IMR-90 (cell line): ENCODE measurements around the gene SYNPO. TPM values are rescaled to one million over a fixed set of nuclear protein-coding genes. Genes with fewer than 3 reads are reported as not detected.

Experiments
- ATAC-seq: fragments of 200-7000 bp; cut with Tn5 transposase; 2 replicates; pipeline ENCODE4 v1.9.1; 2020; ENCODE audit warnings: low read depth, mild to moderate bottlenecking, moderate library complexity
- BruUV-seq: library from RNA; stranded (reverse); fragments of 400-500 nt; replicated peaks from 2 replicates; lab custom pipeline; 2021; lab: Mats Ljungman, UMichigan
- CTCF ChIA-PET: fragments of 300-600 bp; formaldehyde crosslinking; extraction: SDS; loops from one replicate; lab custom pipeline; 2021; ENCODE audit warnings: antibody characterized with exemption; lab: Yijun Ruan, JAX
- POLR2A ChIA-PET: fragments of 300-600 bp; sonication (Branson Sonifier 250); formaldehyde crosslinking; loops from one replicate; lab custom pipeline; 2022; ENCODE audit warnings: antibody characterized with exemption; ENCODE audit not compliant: unreplicated experiment; lab: Charles Lee
- DNase-seq: peaks from one replicate; pipeline ENCODE4 v3.0.0; 2013
- H2AFZ ChIP-seq: replicated peaks from 2 replicates; pipeline ENCODE3; 2013; ENCODE audit warnings: low read length, mild to moderate bottlenecking; ENCODE audit not compliant: poor library complexity
- H2AK5ac ChIP-seq: 2 replicates; pipeline ENCODE4 v1.6.1; 2013; ENCODE audit warnings: low read depth, low read length, inconsistent platforms
- H2AK9ac ChIP-seq: replicated peaks from 2 replicates; pipeline ENCODE3; 2013; ENCODE audit warnings: mild to moderate bottlenecking, low read depth, low read length, moderate library complexity; ENCODE audit not compliant: poor library complexity
- H2BK120ac ChIP-seq: 2 replicates; pipeline ENCODE4 v1.6.1; 2013; ENCODE audit warnings: low read depth, low read length, inconsistent platforms
- H2BK15ac ChIP-seq: 3 replicates; pipeline ENCODE4 v1.6.1; 2013; ENCODE audit warnings: low read depth, low read length, inconsistent platforms
- H2BK20ac ChIP-seq: 2 replicates; pipeline ENCODE4 v1.6.1; 2013; ENCODE audit warnings: low read depth, mild to moderate bottlenecking, inconsistent platforms, low read length, moderate library complexity
- H2BK5ac ChIP-seq: 2 replicates; pipeline ENCODE4 v1.6.1; 2013; ENCODE audit warnings: mild to moderate bottlenecking, low read depth, low read length, inconsistent platforms; ENCODE audit not compliant: poor library complexity, severe bottlenecking
- H3K14ac ChIP-seq: replicated peaks from 2 replicates; pipeline ENCODE4 v1.6.1; 2013; ENCODE audit warnings: low read depth, low read length, inconsistent platforms
- H3K18ac ChIP-seq: 2 replicates; pipeline ENCODE4 v1.6.1; 2013; ENCODE audit warnings: low read depth, low read length, control low read depth
- H3K23ac ChIP-seq: 2 replicates; pipeline ENCODE4 v1.6.1; 2013; ENCODE audit warnings: low read depth, low read length, inconsistent platforms
- H3K27ac ChIP-seq: 2 replicates; pipeline ENCODE4 v1.5.1; 2013; ENCODE audit warnings: mild to moderate bottlenecking, control low read depth, low read length; ENCODE audit not compliant: insufficient read depth
- H3K27me3 ChIP-seq: 2 replicates; pipeline ENCODE4 v1.6.1; 2013; ENCODE audit warnings: low read length; ENCODE audit not compliant: control insufficient read depth, insufficient read depth
- H3K36me3 ChIP-seq: 2 replicates; pipeline ENCODE4 v1.6.1; 2013; ENCODE audit warnings: low read length, mixed read lengths; ENCODE audit not compliant: control insufficient read depth, insufficient read depth
- H3K4ac ChIP-seq: 2 replicates; pipeline ENCODE4 v1.6.1; 2013; ENCODE audit warnings: low read depth, low read length, inconsistent platforms
- H3K4me1 ChIP-seq: 2 replicates; pipeline ENCODE4 v1.6.1; 2013; ENCODE audit warnings: low read length, mixed read lengths; ENCODE audit not compliant: control insufficient read depth, insufficient read depth
- H3K4me2 ChIP-seq: 2 replicates; pipeline ENCODE4 v1.6.1; 2013; ENCODE audit warnings: low read depth, mild to moderate bottlenecking, control low read depth, low read length, moderate library complexity
- H3K4me3 ChIP-seq: 2 replicates; pipeline ENCODE4 v1.5.1; 2013; ENCODE audit warnings: low read depth, mild to moderate bottlenecking, control low read depth, low read length, moderate library complexity; ENCODE audit not compliant: insufficient read depth
- H3K56ac ChIP-seq: 2 replicates; pipeline ENCODE4 v1.6.1; 2013; ENCODE audit warnings: low read length, inconsistent platforms; ENCODE audit not compliant: insufficient read depth; ENCODE audit errors: extremely low read depth
- H3K79me1 ChIP-seq, 2 experiments: 2 replicates each; pipeline ENCODE4 v1.6.1; 2013; ENCODE audit warnings: low read length in 2 of 2, inconsistent platforms in 1 of 2, low read depth in 1 of 2
- H3K9ac ChIP-seq: 2 replicates; pipeline ENCODE4 v1.6.1; 2013; ENCODE audit warnings: low read depth, low read length, control low read depth
- H3K9me1 ChIP-seq: 2 replicates; pipeline ENCODE4 v1.6.1; 2013; ENCODE audit warnings: low read length, inconsistent platforms; ENCODE audit not compliant: insufficient read depth
- H3K9me3 ChIP-seq: 2 replicates; pipeline ENCODE4 v1.6.1; 2013; ENCODE audit warnings: low read length; ENCODE audit not compliant: control insufficient read depth, insufficient read depth
- H4K20me1 ChIP-seq: 2 replicates; pipeline ENCODE4 v1.6.1; 2013; ENCODE audit warnings: low read length, inconsistent platforms; ENCODE audit not compliant: insufficient read depth
- H4K5ac ChIP-seq: 2 replicates; pipeline ENCODE4 v1.6.1; 2013; ENCODE audit warnings: mild to moderate bottlenecking, low read depth, low read length, control low read depth
- H4K8ac ChIP-seq, 2 experiments: 2 replicates each; pipeline ENCODE4 v1.6.1; 2013; ENCODE audit warnings: low read depth in 2 of 2, low read length in 2 of 2, control low read depth in 1 of 2, inconsistent platforms in 1 of 2
- H4K91ac ChIP-seq: 2 replicates; pipeline ENCODE4 v1.6.1; 2013; ENCODE audit warnings: low read depth, low read length, inconsistent platforms; ENCODE audit not compliant: insufficient read depth
- CTCF ChIP-seq: conservative IDR thresholded peaks from 2 replicates; pipeline ENCODE4 v1.5.1; 2012; ENCODE audit warnings: mild to moderate bottlenecking, low read depth, low read length, improper control_type of control experiment
- MAZ ChIP-seq: IDR thresholded peaks from 2 replicates; pipeline ENCODE4 v1.6.1; 2012; ENCODE audit warnings: low read depth, mild to moderate bottlenecking, low read length, improper control_type of control experiment, moderate library complexity, borderline replicate concordance
- RCOR1 ChIP-seq: IDR thresholded peaks from 2 replicates; pipeline ENCODE4 v1.6.1; 2012; ENCODE audit warnings: mild to moderate bottlenecking, low read length, improper control_type of control experiment; ENCODE audit not compliant: insufficient replicate concordance
- USF2 ChIP-seq: fragments of 150-350 bp; IDR thresholded peaks from 2 replicates; pipeline ENCODE4 v1.6.1; 2017; ENCODE audit warnings: mild to moderate bottlenecking, antibody characterized with exemption, low read length, low read depth
- WGBS, 2 experiments: methylation state at CpG; one replicate each; pipeline versions ENCODE4 v1.1.5 to v1.1.7; 2013; ENCODE audit warnings: missing lambda C conversion rate in 2 of 2; ENCODE audit not compliant: insufficient read length in 1 of 2; ENCODE audit errors: extremely low coverage in 2 of 2; 5-methylcytosine and 5-hydroxymethylcytosine counted together
- dilution Hi-C: fragments of 300-500 bp; cut with HindIII; formaldehyde crosslinking; loops from one replicate; pipeline ENCODE4 v1.14.3; 2018; ENCODE audit warnings: low sequenced_read_pairs; ENCODE audit not compliant: unreplicated experiment
- in situ Hi-C: fragments of 300-500 bp; cut with MboI; formaldehyde crosslinking; loops from 3 replicates; pipeline ENCODE4 v1.14.3; 2019; ENCODE audit warnings: low sequenced_read_pairs, inconsistent platforms, mixed read lengths
- intact Hi-C: fragments of 100-400 bp; cut with micrococcal nuclease; formaldehyde crosslinking; loops from 2 replicates; pipeline ENCODE4 v1.10.0; 2022
- polyA plus RNA-seq, 3 experiments: library from polyadenylated mRNA; depleted of rRNA; stranded (reverse); fragments of >200 nt; gene quantifications; 2 replicates each; pipeline ENCODE4 v1.2.3, GENCODE V29; 2012; ENCODE audit warnings: low replicate concordance in 1 of 3
- total RNA-seq: library from RNA; depleted of rRNA; stranded (reverse); fragments of >200 nt; gene quantifications from 2 replicates; pipeline ENCODE4 v1.2.3, GENCODE V29; 2012

The SYNPO gene
- total and polyA plus RNA-seq, 2 of the 4 experiments (the other 2 are of a cell fraction) = 3.0 to 24.8 TPM

- peak overlapping the region; percentile 63 for H2AK5ac ChIP-seq
- peaks cover 0 to 4% of the 10 kb centered on the region in 2 experiments; a peak in 2 of 4 replicates for H3K79me1 ChIP-seq
- BruUV-seq = no TSS peak
- no peak overlapping the region for H2AK9ac ChIP-seq
- in situ Hi-C loops (no loop called here), intact Hi-C loops (no loop called here), dilution Hi-C loops (no loop called here)
- H2BK5ac ChIP-seq = peak overlapping the region; percentile 23
- peaks cover 17% of the 10 kb centered on the region for H3K9me1 ChIP-seq
- H2BK120ac ChIP-seq = no peak overlapping the region
- no peaks in the 10 kb centered on the region for H3K9me3 ChIP-seq
- H4K5ac ChIP-seq = no peak overlapping the region
- no peak overlapping the region for H2BK20ac ChIP-seq
- H3K27me3 ChIP-seq = no peaks in the 10 kb centered on the region
- H4K91ac ChIP-seq = no peak overlapping the region; the same call in 1 of the 2 replicates
- TF ChIP-seq RCOR1 (no peak), USF2 (no peak), CTCF (no peak), MAZ (no peak)
- CTCF ChIA-PET = interaction anchor here (1.0 kb wide), 1 partner anchor 13 kb away, joined by 3 read pairs; the partner anchor contains the start of gene SYNPO
- peaks cover 56% of the 10 kb centered on the region for H3K4me1 ChIP-seq
- no peak overlapping the region for H3K9ac ChIP-seq
- H4K8ac ChIP-seq = no peak overlapping the region
- no peak overlapping the region; the same call in 1 of the 2 replicates for H3K18ac ChIP-seq
- no peak overlapping the region for H3K27ac ChIP-seq
- no peak overlapping the region for H3K23ac ChIP-seq
- H3K14ac ChIP-seq = no peak overlapping the region
- H3K4me3 ChIP-seq = no peak overlapping the region
- 0 out of 2 replicates have a peak overlapping the region, but pooled peaks have one; percentile 50 for H3K4ac ChIP-seq
- 0 out of 2 replicates have a peak, but pooled peaks cover 2% of the 10 kb centered on the region for H3K36me3 ChIP-seq
- peak overlapping the region; percentile 1 for H2AFZ ChIP-seq
- peak; percentile 25 for ATAC-seq
- 74% methylated on average over 3 of the region's 5 CpGs; no CpG with 5 or more reads in 1 of the 2 experiments for WGBS, 2 experiments
- no peaks in the 10 kb centered on the region; the same call in 1 of the 2 replicates for H4K20me1 ChIP-seq
- DNase-seq = peak; percentile 59
- H2BK15ac ChIP-seq = no peak overlapping the region
- POLR2A ChIA-PET = no interaction called here
- H3K4me2 ChIP-seq = peak overlapping the region; percentile 17; the same call in 1 of the 2 replicates
- H3K56ac ChIP-seq = no peak overlapping the region
Observed at GRCh38 chr5:150627731-150628545, 12.5 kb upstream of the SYNPO start.
